Erythroblast (primary cell): ENCODE data around the gene AIP.

ENCODE experiments used
- GATA1 ChIP-seq: IDR thresholded peaks from 2 replicates; pipeline ENCODE4 v1.6.1; 2011; ENCODE audit warnings: low read depth, mild to moderate bottlenecking, control low read depth, low read length, moderate library complexity
- POLR2A ChIP-seq: IDR thresholded peaks from 2 replicates; pipeline ENCODE4 v1.6.1; 2011; ENCODE audit warnings: mild to moderate bottlenecking, low read length

- TF ChIP-seq POLR2A (no peak), GATA1 (no peak)
These were observed 19.0 kb downstream of the AIP start for GRCh38 chr11:67501854-67502253.
